GM18868 (cell line): Measurements from ENCODE around the gene RPL36A.
A peak's percentile ranks its signal among the peaks of the same experiment; 100 is the strongest.

ENCODE experiments used
- ATAC-seq: cut with Tn5 transposase; IDR thresholded peaks from one replicate; pipeline ENCODE4 v1.9.1; 2021; ENCODE audit warnings: mild to moderate bottlenecking, moderate library complexity; ENCODE audit not compliant: unreplicated experiment

The RPL36A gene

GRCh38 chrX:101430457-101431078, 39.8 kb downstream of the RPL36A start:
- peak; percentile 96 for ATAC-seq

GRCh38 chrX:101442085-101442484, 51.3 kb downstream of the RPL36A start:
- no peak for ATAC-seq
